GM21723 (cell line): ENCODE results near the gene BLVRA.

Experiments
- ATAC-seq: cut with Tn5 transposase; IDR thresholded peaks from one replicate; pipeline ENCODE4 v1.9.1; 2021; ENCODE audit warnings: mild to moderate bottlenecking, moderate library complexity; ENCODE audit not compliant: unreplicated experiment

BLVRA gene

DNA sequence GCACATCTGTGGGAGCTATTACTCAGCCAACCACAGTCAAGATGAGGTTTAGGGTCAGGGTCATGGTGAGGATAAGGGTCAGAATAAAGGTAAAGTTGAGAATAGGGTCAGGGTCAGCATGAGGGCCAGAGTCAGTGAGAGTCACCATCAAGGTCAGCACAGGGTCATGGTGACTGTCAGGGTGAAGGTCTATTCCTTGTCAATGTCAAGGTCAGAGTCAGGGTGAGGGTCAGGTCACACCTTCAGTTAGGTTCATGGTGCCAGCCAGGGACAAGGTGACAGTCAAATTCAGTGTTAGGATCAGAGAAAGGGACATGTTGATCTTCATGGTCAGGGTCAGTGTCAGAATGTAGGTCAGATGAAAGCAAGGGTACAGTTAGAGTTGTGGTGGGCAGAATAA is 96.7 kb downstream of the BLVRA start:
- no peak for ATAC-seq

- ATAC-seq: no peak
Measured at GRCh38 chr7:43856316-43856715, 97.8 kb downstream of the BLVRA start.
